ENCODE data around the gene NECTIN1.
"Not testable (repeated sequence)": the region's sequence is repeated elsewhere in the genome, so short reads cannot be mapped to it uniquely, and the experiment has no call there.

NECTIN1 gene

DNA sequence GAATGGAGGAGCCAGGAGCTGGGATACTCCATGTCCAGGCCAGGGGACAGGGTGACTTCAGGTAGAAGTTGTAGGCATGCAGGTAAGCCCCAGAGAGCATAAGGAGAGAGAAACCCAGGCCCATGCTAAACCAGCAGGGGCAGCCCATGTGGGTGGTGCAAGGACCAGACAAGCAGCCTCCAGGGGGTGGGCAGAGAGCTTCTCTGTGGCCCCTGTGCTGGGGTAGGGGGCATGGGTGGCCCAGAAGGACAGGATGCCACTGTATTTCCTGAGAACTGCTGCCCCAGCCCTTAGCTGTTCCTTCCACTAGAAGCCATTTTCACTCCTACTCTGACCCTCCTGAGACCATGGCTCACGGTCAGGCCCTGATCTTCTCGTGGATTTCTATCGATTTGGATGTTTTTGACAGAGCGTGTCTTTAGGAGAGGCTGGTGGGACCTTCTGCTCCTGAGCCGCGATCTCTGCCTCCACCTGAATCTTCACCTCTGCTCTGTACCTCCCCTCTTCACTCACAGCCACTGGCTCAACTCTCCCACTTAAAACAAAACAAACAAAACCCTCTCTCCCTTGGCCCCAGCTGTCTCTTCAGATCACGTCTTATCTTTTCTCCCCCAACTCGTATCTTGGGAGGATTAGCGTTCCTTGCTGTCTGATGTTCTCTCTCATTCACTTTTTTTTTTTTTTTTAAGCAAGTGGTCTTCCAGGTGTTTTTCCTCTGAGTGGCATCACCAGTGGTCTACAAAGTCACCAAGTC lies 112.2 kb downstream of the NECTIN1 start:
- DNase-seq (ENCODE audit: low read depth in 2 of 2) = no peak

DNA sequence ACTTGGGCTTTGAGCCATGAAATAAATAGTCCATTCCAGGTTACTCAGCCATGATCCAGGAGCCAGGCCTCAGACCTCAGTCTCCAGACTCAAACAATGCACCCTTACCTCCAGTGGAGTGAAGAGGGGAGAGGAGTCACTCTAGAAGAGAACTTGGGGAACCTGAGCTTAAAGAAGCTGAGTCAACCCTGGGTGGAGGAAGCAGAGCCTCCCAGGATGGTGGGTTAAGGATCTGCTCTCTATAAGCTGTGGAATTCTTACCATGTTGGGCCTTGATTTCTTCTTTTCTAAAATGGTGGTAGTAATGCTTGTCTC lies 113.2 kb downstream of the NECTIN1 start:
- DNase-seq (ENCODE audit: low read depth in 2 of 2) = no peak

DNA sequence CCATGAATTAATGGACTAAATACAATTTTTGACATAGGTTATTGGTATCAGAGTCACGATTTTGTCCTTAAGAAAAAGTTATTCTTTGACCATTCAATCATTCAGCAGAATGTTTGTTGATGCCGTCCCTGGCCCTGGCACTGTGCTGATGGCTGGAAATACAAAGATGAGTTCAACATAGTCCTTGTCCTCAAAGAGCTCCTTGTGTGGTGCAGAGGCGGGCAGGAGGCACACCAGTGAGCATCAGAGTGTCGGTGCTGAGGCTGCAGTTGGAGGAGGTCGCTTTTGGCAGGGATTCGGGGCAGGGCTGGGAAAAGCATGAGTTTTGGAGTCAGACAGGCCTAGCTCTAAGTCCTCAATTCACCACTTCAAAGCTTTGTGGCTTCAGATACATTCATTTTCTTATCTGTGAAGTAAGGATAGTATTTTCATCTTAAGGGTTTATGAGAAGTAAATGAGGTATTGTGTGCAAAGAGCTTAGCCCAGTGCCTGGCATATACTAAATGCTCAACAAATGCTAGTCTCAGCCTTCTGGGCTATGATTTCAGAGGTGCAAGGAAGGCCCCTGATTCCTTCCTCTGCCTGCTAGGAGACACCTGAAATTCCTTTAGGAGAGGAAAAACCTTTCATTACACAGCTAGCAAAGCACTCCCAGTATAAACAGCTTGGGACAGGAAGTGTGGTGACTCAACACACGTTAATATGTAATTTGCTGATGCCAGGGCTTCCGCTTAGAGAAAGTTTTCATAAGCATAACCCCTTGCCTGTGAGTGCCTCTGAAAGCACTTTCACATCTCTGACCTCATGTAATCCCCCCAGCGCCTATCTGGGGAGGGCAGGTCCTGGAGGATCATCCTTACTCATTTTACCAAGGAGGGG lies 113.8 kb downstream of the NECTIN1 start:
- DNase-seq (ENCODE audit: low read depth in 2 of 2) = no peak

DNA sequence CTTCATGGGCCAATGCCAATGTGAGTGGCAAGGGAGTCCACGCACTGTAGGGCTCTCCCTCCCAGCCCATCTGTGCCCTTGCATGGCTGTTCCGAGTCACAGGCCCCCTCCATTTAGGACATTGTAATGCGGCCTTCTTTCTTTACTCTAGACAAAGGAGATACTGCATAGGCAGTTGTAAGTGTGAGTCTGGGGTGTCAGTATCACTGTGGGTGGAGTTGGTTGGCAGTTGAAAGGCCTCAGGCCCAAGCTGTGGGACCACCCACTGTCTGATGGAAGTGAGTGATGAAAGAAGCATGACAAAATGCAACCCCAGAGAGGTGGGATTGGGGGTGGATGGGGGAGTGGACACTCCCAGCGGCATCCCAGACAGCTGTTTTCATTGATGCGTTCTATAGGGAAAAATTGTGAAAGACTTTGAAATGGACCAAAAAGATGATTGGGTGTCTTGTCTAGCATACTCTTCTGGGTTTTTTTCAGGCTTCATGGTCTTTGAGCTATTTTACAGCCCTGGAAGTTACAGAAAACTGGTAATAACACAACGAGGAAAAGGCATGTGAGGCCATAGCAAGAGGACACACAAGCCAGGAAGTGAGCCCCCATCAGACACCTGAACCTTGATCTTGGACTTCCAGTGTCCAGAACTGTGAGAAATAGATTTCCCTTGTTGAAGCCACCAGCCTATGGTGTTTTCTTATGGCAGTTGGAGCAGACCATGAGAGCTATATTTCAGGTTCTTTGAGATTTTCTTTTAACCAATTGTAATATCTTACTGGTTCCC lies 114.6 kb downstream of the NECTIN1 start:
- no peak for DNase-seq (ENCODE audit: low read depth in 2 of 2)

DNA sequence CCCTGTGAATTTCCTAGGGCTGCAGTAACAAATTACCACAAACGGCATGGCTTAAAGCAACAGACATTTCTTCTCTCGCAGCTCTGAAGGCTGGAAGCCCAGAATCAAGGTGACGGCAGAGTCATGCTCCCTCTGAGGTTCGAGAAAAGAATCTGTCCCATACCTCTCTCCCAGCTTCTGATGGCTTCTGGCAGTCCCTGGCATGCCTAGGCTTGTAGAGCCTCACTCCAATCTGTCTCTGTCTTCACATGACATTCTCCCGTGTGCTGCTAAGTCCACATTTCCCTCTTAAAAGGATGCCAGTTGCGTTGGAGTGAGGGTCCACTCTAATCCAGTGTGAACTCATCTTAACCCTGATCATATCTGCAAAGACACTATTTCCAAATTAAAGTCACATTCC lies 116.2 kb downstream of the NECTIN1 start:
- DNase-seq (ENCODE audit: low read depth in 2 of 2) = no peak

DNA sequence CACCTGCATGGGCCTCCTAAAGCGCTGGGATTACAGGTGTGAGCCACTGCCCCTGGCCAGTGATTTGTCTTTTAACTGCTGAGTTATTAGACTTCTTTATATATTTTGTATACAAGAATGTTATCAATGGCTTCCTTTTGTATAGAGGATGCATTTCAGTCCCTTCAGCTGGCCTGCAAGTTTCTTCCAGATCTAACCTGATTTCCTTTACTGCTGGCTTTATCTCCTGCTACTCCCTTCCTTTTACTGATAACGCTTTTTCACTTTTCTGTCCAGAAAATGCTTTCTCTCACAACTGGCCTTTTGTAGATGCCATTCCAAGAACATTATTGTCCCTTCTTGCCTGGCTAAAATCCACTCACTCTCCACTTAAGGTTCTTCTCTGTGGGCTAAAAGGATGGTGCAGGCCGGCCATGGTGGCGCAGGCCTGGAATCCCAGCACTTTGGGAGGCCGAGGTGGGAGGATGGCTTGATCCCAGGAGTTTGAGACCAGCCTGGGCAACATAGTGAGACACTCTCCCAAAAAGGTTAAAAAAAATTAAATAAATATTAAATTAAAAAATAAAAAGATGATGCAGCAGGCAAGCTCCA lies 118.1 kb downstream of the NECTIN1 start:
- DNase-seq (ENCODE audit: low read depth in 2 of 2) = no peak

DNA sequence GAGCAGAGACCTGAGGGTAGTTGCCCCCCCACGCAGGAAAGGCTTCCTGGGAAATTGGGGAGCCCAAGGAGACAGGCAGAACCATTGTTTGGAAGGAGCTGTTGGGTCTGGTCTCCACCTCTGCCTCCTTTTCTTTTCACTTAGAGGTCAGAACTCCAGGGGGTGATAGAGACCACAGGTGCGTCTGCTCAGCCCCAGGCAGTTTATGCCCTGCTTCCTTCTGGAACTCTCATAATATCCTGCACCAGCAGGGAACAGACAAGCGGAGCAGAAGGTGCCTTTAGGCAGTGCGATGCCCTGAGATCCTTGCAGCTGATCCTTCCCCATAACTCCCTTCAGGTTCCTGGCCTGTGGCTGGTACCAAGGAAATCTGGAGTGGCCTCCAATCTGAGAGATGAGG lies 120.2 kb downstream of the NECTIN1 start:
- DNase-seq (ENCODE audit: low read depth in 2 of 2) = no peak

DNA sequence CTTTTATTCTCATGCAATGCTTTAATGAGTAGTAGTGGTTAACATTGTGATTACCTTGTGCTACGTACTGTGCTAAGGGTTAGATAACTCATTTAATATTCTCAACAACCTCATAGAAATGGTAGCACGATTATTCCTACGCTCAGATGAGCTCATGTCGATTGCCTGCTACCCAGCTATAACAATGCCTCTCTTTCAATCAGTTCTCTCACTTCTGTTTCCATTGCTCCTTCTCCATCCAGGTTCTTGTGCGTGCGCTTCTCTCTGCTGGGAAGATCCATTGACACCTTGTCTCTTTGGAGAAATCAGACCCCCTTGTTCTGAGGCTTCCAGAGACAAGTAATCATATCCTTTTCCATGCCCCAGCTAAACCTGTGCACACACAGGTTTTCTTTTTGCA lies 120.8 kb downstream of the NECTIN1 start:
- DNase-seq (ENCODE audit: low read depth in 2 of 2) = no peak

DNA sequence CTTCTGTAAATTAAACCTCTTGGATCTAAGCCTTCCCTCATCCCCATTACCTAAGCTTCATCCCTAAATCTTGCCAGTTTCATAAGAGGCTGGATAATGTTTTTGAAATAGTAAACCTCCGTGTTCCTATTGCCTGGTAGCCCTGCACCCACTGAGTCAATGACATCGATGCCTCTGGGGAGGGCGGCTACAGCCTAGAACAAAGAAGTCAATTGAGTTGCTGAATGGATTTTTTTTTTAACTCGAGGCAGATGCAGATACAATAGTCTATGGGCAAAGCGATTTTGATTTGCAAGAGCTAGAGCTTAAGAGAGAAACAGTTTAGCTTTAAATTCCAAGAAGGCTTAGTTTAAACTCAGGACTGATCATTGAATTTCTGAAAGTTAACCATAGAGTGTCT lies 121.3 kb downstream of the NECTIN1 start:
- no peak for DNase-seq (ENCODE audit: low read depth in 2 of 2)

DNA sequence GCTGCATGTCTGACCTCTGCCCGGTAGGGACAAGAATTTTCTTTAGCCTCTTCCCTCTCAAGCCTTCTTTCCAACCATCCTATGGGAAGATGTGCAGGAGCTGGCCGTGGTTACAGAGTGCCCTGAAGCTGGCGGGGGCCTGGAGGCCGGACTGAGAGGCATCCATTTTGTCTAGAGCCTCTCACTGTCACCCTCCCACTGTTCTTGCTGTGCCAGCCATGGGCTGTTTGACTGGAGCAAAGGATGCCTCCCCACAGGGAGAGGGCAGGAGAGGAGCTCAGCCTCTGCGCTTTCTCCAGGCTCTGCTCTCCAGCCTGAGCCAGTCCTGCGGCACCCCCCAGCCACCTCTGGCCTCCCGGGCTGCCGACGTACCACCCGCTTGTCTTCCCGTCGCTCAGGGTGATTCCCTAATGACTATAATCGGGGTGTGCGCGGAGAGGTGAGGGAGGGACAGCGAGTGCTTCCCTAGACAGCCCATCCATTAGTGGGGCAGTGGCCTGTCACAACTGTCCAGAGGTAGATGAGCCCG lies 123.8 kb downstream of the NECTIN1 start:
- DNase-seq (ENCODE audit: low read depth in 2 of 2) = no peak

DNA sequence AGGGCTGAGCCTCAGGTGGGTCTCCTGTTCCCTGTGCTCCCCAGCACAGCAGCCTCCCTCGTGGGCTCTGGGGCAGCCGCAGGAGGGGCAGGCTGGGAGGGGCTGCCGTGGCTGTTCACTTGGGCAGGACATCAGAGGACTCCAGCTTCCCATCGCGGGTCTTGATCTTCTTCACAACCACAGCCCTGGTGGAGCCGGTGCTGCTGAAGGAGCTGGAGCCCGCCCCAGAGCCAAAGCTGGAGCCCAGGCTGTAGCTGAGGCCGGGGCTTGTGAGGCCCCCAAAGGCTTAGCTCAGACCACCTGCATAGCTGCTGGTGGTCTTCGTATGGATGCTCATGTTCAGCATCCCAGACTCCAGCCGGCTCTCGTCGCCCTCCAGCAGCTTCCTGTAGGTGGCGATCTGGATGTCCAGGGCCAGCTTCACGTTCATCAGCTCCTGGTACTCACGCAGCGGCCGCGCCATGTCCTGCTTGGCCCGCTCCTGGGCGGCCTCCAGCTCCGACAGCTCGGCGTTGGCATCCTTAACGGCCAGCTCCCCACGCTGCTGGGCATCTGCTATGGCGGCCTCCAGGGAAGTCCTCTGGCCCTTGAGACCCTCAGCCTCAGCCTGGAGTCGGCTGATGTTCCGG lies 126.1 kb downstream of the NECTIN1 start:
- DNase-seq (ENCODE audit: low read depth in 2 of 2) = no peak

DNA sequence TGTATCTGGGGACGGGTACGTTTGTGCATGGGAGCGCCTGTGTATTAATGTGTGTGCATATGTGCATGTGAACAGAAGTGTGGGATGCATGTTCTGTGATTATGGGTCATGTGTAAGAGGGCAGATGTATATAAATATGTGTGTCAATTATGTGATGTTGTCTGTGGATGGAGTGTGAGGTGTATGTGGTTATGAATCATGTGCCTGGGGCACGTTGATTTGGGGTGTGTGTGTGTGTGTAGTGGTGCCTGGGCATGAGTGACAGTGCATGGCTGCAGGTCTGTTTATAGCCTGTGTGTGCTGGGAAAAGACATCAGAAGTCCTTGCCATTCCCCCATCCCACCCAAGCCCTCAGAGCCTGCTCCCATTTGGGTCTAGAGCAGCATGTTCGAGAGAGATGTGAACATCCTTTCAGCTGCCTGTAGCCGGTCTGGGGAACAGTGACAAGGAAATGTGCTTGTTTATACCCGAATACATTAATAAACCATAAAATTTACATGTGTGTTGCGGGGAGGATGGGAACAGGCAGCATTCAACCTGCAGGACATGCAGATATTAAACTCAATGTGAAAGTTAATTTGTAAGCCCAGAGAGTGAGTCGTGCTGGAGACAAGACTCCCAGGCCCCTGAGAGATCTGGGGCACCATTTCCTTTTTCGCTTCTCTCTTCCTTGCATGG lies 129.0 kb downstream of the NECTIN1 start:
- DNase-seq (ENCODE audit: low read depth in 2 of 2) = no peak

DNA sequence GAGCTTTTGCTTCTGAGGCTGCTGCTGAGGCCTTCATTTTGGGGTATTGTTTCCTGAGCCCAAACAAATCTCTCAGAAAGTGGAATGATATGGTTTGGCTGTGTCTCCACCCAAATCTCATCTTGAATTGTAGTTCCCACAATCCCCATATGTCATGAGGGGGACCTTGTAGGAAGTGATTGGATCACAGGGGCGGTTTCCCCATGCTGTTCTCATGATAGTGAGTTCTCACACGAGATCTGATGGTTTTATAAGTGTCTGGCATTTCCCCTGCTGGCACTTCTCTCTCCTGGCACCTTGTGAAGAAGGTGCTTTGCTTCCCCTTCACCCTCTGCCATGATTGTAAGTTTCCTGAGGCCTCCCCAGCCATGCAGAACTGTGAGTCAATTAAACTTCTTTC lies 133.1 kb downstream of the NECTIN1 start:
- not testable (repeated sequence) for DNase-seq (ENCODE audit: low read depth in 2 of 2)

DNA sequence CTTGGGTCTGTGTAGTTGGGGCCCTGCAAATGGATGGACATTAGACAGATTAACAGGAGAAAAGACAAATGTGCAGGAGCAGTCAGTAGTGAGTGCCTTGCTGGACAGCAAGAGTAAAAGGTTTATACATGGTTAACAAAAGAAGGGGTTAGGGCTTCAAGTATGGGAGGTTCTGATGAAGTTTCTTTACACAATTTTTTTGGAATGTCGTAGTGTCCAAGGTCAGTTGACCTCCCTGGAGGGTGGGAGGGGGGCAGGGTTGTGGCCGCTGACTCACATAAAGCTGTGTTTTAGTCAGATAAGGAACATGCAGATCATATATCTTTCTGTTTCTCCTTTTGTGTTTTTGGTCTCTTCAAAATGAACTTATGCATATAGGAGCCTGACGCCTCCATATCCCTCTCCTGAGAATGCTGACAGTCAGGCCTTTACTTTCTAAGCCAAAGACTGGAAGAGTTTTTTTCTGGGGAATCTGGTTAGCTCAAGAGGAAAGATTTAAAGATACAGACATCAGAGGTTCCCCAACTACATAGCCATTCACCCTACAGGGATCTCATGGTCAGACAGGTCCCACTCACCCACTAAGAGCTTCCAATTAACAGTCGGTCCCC lies 134.3 kb downstream of the NECTIN1 start:
- no peak for DNase-seq (ENCODE audit: low read depth in 2 of 2)

DNA sequence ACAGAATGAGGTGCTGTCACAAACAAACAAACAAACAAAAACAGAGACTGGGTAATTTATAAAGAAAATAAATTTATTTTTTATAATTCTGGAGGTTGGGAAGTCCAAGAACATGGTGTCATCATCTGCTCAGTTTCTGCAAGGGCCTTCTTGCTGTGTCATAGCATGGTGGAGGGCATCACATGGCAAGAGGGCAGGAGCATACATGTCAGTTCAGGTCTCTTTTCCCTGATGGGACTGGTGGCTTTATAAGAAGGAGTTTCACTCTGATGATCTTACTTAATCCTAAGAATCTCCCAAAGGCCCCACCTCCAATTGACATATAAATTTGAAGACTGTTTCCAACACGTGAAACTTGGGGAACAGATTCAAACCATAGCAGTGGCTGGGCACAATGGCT lies 135.7 kb downstream of the NECTIN1 start:
- no peak for DNase-seq (ENCODE audit: low read depth in 2 of 2)

DNA sequence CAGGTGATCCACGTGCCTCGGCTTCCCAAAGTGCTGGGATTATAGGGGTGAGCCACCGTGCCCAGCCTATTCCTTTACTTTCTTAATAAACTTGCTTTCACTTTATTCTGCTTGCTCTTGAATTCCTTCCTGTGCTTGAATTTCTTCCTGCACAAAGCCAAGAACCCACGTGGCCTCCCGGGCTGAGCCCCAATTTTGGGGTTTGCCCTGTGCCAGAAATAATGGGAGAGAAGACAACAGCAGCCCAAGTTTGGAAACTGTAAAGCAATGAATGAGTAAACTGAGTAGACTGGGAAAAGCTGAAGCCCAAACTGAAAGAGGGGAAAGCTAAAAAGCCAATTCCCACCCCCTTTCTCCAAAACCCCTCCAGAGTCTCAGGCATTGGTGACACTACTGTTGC lies 136.4 kb downstream of the NECTIN1 start:
- no peak for DNase-seq (ENCODE audit: low read depth in 2 of 2)

DNA sequence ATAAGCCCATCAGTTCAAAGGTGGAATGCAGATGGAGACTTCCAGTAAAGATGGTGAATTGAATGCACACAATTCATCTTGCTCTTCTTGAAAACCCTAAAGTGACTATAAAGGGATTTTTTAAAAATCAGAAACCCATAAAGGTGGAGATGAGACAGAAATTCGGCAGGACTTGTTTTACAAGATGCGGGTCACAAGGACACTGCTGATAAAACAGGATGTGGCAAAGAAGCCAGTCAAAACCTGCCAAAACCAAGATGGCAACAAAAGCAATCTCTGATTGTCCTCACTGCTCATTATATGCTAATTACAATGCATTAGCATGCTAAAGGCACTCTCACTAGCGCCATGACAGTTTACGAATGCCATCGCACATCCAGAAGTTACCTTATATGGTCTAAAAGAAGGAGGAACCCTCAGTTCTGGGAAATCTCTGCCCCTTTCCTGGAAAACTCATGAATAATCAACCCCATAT lies 137.1 kb downstream of the NECTIN1 start:
- no peak for DNase-seq (ENCODE audit: low read depth in 2 of 2)

DNA sequence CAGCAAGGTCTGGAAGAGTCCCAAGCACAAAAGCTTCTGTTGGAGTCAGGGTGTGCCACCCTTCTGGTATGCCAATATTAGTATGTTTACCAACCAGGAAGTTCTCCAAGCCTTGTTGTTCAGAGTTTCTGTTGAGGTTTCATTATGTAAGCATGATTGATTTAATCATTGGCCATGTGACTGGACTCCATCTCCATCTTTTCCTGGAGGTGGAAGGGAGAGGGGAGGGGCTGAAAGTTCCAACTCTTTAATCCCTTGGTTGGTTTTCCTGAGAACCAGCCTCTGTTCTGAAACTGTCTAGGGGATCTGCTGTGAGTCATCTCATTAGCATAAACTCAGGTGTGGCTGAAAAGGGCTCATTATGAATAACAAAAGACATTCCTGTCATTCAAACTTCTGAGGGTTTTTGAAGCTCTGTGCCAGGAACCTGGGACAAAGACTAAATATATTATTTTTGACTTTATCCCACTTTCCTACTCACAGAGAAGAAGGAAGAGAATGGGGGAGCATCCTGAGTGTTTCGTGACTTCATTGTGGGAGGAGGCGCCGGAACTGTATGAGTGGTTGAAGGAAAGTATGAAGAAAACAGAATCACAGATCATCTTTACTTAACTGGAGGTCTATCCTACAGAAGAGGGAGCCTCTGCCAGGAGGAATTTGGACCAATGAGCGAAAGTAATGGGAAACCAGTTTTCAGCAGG lies 138.2 kb downstream of the NECTIN1 start:
- no peak for DNase-seq (ENCODE audit: low read depth in 2 of 2)

DNA sequence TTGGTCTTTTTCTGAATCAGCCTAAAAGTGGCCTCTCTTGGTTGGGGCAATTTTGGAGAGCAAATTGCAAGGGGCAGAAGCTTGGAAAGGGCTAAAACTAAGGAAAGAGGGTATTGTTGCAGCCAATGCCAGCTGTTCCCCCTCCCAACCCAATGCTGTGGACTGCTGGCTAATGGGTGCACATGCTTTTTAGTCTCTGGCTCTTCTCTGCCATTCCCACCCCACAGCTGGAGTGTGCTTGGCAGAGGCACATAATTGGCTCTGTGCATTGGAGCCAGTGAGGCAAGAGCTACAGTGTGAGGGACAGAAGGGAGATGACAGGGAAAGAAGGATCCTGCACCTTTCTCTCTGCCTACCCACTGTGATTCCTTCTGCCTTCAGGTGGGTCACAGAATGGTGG lies 140.0 kb downstream of the NECTIN1 start:
- no peak for DNase-seq (ENCODE audit: low read depth in 2 of 2)

Data from stimulated activated CD4-positive, alpha-beta T cell treated with anti-CD3 and anti-CD28 coated beads, Interleukin-12 subunit alpha, Interleukin-12 subunit beta, amount 100 ng/mL, for 24 hours (primary cell).